SK-N-SH treated with all-trans-retinoic acid at 6 μM for 48 hours (cell line): ENCODE measurements around the gene RRBP1.

Experiments used
- ARNTL ChIP-seq: fragments of 450-650 bp; formaldehyde crosslinking; IDR thresholded peaks from 2 replicates; pipeline ENCODE4 v1.5.0; 2020; ENCODE audit warnings: low read depth, mild to moderate bottlenecking, moderate library complexity, borderline replicate concordance
- RARB ChIP-seq: fragments of 250-450 bp; sonication (Bioruptor Pico); IDR thresholded peaks from 2 replicates; pipeline ENCODE4 v1.8.0; 2021; ENCODE audit warnings: mild to moderate bottlenecking, moderate library complexity
- TOX ChIP-seq: fragments of 250-450 bp; sonication (Bioruptor Pico); IDR thresholded peaks from 2 replicates; pipeline ENCODE4 v1.8.0; 2021; ENCODE audit warnings: mild to moderate bottlenecking, moderate library complexity, borderline replicate concordance
- TF ChIP-seq, protein P1 (sequence below): fragments of 250-450 bp; sonication (Bioruptor Pico); IDR thresholded peaks from 2 replicates; pipeline ENCODE4 v1.8.0; 2020; ENCODE audit warnings: mild to moderate bottlenecking, moderate library complexity, borderline replicate concordance
- TF ChIP-seq, protein P2 (sequence below): fragments of 250-450 bp; sonication (Bioruptor Pico); IDR thresholded peaks from 2 replicates; pipeline ENCODE4 v1.8.0; 2021; ENCODE audit warnings: low read depth, mild to moderate bottlenecking, moderate library complexity, borderline replicate concordance

DNA sequence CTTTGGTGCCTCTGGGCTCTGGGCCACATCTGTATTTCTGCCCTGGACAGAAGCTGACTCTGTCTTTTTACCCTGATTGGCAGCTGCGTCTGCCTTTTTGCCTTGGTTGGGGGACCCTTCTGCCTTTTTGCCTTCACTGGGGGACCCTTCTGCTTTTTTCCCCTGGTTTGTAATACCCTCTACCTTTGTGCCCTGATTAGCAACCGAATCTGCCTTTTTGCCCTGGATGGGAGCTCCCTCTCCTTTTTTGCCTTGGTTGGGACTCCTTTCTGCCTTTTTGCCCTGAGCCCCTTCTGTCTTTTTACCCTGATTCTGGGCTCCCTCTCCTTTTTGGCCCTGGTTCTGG lies 23.4 kb downstream of the RRBP1 start:
- no peak for TF ChIP-seq ARNTL (CRISPR knock-in tag)
- TF ChIP-seq RARB (CRISPR knock-in tag): no peak
- TF ChIP-seq TOX (CRISPR knock-in tag): no peak
- TF ChIP-seq, protein P1, sequence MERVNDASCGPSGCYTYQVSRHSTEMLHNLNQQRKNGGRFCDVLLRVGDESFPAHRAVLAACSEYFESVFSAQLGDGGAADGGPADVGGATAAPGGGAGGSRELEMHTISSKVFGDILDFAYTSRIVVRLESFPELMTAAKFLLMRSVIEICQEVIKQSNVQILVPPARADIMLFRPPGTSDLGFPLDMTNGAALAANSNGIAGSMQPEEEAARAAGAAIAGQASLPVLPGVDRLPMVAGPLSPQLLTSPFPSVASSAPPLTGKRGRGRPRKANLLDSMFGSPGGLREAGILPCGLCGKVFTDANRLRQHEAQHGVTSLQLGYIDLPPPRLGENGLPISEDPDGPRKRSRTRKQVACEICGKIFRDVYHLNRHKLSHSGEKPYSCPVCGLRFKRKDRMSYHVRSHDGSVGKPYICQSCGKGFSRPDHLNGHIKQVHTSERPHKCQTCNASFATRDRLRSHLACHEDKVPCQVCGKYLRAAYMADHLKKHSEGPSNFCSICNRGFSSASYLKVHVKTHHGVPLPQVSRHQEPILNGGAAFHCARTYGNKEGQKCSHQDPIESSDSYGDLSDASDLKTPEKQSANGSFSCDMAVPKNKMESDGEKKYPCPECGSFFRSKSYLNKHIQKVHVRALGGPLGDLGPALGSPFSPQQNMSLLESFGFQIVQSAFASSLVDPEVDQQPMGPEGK (CRISPR knock-in tag): no peak
- TF ChIP-seq, protein P2, sequence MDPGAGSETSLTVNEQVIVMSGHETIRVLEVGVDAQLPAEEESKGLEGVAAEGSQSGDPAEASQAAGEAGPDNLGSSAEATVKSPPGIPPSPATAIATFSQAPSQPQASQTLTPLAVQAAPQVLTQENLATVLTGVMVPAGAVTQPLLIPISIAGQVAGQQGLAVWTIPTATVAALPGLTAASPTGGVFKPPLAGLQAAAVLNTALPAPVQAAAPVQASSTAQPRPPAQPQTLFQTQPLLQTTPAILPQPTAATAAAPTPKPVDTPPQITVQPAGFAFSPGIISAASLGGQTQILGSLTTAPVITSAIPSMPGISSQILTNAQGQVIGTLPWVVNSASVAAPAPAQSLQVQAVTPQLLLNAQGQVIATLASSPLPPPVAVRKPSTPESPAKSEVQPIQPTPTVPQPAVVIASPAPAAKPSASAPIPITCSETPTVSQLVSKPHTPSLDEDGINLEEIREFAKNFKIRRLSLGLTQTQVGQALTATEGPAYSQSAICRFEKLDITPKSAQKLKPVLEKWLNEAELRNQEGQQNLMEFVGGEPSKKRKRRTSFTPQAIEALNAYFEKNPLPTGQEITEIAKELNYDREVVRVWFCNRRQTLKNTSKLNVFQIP (CRISPR knock-in tag): no peak
